ENCODE results near the gene CTNNA3.

The CTNNA3 gene

DNA sequence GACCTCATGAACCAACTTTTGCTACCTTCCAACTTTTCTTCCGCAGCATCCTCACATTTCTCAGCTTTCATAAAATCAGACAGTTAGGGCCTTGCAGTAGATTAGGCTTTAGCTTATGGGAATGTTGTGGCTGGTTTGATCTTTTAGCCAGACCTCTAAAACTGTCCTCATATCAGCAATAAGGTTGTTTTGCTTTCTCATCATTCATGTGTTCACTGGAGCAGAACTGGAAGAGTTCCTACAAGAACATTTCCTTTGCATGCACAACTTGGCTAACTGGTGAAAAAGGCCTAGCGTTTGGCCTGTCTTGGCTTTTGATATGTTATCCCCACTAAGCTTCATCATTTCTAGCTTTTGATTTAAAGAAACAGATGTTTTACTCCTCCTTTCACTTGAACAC lies 900.1 kb downstream of the CTNNA3 start:
- DNase-seq: no peak

DNA sequence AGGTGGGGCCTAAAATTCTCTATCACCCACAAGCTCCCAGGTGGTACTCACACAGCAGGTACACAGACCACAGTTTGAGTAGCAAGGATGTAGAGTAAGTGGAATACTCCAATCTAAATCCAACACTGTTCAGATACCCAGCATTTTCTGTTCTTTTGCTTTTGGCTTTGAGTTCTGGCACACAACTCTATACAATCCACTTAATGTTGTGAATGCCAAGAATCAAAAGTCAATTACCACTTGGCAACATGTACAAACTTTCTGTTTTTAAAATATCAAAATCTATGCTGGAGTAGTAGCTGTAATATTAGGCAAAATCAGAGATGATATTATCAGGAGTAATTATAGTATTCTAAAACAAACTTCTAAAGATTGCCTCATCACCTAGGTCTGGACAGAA lies 903.6 kb downstream of the CTNNA3 start:
- no peak for DNase-seq

DNA sequence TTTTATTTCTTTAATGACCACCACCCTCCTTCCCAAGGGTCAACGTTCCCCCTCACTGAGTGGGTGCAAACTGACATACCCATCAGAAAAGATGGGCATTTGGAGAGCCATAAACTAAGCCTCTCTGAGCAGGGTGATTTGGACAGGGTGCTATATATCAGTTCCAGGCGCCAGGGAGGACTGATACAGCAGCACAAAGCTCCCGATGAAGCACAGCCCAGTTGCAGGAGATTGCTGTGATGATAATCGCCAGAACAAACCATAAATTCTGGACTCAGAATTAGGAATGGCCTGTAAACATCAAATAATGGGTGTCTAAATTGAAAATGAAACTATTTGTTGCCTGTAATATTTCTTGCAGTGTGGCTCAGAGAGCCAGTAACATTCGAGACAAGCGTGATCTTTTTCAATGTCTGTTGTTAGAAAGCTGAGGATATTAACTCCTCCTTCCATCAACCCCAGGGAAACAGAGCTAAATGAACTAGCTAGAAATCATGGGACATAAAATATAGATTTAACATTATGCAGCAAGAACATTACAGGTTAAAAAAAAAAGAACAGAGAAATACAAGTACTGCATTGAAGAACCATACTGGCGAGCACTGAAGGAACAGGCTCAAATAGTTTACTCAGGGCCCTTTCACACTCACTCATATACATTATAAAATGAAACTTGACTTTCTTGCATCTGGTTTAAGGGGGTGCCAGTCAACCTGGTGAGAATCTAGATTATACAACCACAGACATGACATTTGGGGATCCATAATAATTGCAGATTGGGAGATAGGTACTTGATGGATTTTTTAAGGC lies 907.6 kb downstream of the CTNNA3 start:
- no peak for DNase-seq

DNA sequence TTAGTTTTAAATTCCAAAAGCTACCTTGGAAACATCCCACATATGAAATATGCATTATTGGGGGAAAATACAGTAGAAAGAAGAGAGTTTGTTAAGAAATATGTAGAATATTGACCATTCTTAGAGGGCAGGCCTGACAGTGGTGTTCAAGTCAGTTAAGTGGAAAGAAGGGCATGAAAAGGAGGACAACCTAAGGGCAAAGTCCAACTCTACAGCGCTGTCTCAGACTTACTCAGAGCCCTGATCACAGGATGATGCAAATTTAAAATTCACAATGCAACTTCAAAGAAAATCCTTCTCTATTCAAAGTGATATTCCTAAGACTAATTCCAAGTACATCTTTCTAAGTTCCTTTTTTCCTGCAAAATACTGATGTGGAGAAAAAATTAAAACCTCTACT lies 909.3 kb downstream of the CTNNA3 start:
- no peak for DNase-seq

DNA sequence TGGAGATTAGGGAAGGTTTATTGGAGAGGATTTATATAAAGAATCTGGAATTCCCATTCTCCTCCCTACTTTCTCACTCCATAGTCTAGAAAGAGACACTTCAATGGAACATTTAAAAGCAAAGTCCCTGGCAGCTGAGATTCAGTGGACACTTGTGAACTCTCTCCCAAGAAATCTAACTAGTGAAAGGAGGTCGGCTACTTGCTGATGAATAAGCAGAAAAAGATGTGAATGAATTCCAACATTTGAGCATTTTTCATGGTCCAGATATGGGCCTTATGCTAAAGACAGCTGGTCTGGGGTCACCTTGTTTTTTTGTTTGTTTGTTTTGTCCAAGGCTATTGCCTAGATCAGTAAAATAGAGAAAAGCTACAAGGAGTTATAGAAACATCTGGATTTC lies 911.2 kb downstream of the CTNNA3 start:
- DNase-seq: no peak

DNA sequence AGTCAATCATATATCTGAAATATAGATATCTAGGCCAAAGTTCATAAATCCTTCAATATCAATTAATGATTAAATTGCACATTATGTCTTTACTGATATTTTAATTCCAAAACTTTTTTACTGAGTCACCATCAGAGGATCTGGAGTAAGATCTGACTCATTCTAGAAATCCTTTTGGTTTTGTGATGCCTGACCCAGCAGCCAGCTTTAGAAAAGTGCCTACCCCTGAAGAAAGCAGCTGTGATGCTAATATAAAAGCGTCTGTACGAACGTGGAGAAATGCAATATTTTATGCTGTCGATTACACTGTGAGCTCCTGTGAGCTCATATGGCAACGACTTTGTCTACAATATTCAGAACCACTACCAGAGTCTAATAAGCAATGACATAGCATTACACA lies 912.7 kb downstream of the CTNNA3 start:
- no peak for DNase-seq

DNA sequence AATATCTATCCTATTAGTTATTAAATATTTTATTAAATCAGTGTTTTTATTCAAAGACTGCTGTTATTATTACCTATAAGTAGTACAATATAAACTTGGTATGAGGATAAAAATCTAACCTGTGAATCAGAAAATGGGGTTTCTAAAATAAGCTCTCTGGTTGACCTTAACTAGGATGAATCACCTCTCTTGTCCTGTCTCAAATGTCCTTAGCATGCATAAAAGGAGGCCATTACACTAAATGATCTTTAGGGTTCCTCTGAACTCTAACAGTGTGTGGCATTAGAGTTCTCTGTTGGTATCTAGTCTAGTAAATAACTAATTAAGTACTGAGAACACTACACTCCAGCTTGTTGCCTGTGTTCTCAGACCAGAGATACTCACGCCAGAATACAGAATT lies 913.2 kb downstream of the CTNNA3 start:
- DNase-seq: no peak

DNA sequence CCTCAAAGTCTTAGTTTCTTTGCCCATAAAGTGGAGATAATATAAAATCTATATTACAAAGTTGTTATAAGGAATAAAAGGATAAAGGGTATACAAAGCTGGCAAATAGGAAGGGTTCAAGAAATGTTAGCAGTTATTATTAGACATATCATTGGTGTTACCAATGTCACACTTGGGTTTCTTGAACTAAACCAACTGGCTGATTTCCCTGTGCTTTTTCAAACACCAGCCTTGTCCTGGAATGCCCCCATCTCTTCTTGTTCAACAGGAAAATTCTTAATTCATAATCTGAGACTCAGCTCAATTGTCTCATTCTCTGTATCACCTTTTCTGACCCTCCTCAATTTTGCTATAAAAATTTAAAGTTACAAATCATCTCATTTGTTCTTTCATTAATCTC lies 913.9 kb downstream of the CTNNA3 start:
- DNase-seq: no peak

DNA sequence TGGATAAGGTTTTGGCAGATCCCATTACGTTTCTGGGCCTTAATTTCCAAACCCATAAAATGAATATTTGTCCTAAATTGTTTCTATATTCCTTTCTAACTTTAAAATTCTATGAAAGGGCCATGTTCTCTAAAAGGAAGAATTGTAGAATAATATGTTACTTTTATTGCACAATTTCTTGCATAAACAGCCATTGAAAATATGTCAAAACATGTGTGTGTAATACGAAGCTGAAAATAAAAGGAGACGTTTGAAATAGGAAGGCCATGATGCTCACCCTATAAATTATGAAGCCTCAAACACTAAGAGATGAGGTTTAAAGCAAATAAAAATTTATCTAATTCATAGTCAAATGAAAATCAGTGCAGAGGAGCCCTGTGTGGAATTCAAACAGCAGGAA lies 915.2 kb downstream of the CTNNA3 start:
- no peak for DNase-seq

DNA sequence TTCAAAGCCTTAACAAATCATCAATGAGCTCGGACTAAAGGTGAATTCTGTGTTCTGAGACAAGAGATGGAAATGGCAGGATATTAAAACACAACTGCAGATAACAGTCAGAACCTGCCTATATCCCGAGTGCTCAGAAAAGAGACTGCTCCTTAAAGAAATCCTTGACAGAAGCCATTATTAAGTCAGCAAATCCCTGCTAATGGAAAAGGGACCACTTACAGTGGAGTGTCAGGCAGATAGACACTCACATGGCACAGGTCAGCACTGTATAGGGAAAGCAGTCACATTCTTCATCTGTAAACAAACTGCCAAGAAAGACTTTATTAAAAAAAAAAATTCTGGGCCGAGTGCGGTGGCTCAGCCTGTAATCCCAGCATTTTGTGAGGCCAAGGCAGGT lies 917.6 kb downstream of the CTNNA3 start:
- no peak for DNase-seq

DNA sequence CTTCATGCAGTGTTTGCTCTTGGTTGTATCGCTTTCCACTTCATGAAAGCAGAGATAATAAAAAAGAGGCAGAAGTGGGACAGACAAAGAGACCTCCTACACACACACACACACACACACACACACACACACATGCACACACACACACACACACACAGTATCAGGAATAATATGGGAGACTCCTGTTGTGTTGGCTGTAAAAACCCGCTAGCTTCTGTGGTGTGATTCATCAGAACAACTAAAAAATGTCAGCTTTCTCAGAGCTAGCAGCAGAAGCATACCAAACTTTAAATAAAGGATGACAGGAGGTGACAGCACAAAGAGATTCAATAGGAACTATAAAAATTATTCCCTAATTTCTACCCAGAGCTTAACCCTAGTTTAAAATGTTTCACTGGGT lies 918.3 kb downstream of the CTNNA3 start:
- no peak for DNase-seq

DNA sequence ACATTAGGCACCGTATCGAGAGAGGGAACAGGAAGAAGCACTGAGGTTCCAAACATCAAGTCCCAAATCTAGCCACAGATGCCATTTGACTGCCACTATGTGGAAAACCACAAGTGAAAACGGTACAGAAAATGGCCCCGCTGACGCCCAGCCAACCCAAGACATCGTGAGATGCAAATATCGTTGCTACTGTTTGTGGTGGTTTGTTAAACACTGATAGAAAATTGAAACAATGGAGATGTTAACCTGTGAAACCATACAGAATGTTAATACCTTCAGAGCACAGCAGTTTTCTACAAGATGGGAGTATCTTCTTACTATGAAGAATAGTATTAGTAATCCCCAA lies 922.5 kb downstream of the CTNNA3 start:
- DNase-seq: no peak

DNA sequence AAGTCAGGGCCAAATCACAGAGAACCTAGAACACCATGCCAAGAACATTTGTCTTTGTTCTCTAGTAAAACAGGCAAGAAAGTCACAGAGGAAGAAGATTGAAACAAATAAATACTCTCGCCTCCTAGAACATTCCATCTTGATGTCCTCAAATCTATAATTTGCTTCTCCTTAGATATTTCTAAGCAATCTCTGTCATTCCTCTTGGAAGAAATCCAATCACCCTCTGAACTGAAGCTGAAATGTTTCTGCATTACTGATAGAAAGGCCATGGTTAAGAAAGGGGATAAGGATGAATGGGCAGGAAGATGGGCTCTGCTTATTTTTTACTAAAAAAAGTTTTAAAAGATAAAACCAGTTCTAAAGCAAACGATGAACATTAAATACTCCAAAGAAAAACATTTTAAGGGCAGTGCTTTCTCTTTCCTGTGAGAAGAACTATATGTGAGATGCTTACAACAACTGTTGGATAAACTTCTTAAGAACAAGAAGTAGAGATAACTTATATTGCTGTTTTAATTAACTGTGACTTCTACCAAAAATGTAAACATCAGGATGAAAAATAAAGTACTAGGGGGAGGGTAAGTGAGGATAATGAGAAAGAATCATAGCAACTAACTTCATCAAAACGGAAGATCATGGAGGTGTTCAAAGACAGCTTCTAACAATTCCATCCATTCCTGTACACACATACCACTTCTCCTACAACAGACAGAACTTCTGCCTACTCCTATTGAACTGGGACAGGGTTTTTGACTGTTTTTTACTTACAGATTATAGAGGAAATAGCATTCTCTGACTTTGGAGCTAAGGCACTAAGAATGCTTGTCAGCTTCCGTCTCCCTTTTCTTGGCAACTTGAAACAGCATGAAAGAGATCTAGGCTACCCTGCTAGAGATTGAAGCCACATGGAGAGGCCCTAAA lies 923.2 kb downstream of the CTNNA3 start:
- DNase-seq: no peak

DNA sequence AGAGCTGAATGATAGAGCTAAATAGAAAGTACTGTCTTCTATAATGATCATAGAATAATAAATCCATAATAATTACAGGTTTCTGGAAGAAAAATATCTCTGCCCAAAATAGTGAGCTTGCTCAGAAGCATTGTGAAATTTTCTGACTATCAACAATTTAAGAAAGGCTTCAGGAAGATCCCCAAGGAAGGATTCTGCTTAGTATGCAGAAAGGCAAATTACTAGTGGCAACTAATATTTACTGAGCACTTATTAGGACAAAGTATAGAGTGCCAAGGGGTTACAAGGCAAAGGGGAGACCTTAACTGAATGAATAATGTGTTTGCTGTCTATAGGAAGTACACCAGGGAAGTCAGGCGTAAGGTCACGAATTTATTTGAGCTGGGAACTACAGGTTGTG lies 928.3 kb downstream of the CTNNA3 start:
- DNase-seq: no peak

DNA sequence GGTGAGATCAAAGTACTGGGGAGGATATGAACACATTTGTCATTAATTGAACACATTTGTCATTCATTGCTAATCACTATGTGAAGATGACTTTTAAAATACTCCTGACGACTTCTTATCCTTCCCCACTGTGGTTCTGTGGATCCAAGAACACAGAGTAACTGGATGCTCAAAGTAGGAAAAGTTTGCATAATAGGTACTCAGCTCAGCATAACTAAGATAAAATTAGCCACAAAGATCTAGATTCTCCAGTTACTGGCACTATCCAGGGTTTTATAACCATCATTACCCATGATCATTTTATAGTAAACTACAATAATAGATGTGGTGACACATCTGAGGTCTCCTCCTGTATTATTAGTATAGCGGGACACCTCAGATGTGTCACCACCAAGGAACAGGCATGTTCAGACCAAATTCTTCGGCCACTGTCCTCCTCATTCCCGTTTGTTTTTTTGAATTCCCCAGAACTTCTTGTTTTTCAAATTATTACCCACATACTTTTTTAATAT lies 933.7 kb downstream of the CTNNA3 start:
- no peak for DNase-seq

DNA sequence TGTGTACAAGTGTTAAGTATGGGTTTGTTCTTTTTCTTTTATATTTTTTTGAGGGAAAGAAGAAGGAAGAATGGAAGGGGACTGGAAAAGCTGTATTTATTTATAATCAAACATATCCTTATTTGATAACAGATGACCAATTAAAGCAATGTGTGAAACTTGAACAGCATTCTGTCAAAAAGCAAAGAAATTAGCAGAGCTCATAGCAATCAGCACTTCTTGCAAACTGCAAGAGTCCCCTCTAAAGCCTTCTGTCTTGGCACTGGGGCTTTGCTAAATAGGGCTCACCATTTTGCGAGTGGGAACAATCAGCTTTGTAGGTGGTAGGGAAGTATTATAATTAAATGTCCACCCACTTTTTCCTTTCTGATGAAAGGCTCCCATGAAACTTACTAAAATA lies 935.1 kb downstream of the CTNNA3 start:
- no peak for DNase-seq

DNA sequence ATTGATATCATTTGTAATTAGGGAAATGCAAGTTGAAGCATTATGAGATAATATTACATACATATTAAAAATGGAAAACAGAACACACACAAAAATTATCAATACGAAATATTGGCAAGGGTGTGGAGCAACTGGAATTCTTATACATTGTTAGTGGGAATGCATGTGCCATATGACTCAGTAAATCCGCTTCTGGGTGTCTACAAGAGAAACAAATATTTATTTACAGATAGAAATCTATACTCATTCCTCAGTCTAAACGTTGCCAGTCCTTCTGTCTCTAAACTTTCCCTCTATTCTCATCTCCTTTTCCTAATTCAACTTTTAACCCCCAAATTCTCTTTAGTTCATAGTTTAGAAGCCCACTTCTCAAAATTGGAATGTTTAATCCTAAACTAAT lies 940.5 kb downstream of the CTNNA3 start:
- no peak for DNase-seq

DNA sequence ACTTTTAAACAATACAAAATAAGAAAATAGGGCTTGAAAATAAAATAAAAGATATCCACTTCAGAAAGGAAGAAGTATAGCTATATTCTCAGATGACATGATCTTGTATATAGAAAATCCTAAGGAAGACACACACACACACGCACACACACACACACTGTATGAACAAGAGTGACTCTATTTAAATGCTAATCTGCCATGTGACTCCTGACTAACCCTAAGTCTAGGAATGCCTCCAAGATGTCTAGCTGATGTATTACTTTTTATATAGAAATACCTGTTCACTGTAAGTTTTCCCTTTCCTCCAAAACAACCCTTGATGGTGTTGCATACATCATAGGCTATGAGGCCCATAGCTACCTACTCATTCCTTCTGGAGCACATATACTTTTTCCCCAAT lies 943.3 kb downstream of the CTNNA3 start:
- DNase-seq: no peak

DNA sequence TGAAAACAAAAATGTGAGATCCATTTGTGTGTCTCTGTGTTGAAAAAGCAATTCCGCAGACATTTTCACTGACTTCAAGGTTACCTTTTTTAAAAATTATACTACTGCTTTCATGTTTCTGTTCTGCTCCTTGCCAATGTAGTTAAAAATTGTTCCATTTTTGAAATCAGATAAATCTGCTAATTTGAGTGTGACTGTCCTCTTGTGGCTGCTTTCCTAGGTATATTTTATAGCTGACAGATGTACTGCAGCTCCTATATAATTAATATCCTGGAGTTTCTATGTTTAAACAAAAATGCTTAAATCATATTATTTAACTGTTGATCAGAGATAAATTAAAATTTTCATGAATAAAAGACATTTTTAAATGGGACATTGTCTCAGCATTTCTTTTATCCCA lies 947.8 kb downstream of the CTNNA3 start:
- no peak for DNase-seq

DNA sequence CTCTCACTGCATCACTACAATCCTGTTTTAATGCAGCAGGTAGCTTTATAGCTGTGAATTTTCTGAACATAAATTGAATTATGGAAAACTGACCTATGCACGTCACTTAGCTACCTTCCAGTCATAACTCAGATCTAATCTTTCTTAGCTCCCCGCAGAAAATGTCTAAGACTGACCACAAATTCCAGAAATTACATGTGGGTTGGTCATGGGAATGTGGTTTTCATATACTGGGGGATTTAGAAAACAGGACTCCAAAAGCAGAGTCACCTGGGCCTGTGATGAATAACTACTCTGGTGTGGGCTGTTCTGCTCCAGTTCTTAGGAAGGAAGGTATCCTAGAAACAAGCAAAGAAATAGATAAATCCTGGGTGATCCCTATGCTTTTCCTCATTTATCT lies 948.5 kb downstream of the CTNNA3 start:
- DNase-seq: no peak

DNA sequence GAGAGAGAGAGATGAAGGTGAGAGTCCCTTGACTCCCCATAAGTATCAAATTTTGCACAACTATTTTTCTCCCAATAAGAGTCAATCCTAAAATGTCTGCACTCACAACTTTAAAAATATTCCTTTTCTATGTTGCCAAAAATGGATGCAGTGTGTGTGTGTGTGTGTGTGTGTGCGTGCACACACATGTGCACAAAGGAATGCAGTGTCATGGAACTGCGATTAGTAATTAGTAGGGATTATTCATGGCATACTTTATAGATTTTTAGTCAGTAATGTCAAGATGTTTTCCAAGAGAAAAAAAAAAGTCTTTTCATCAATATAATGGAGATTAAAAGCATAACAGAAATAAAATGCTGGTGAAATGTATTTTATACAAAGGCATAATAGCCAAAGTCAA lies 949.3 kb downstream of the CTNNA3 start:
- no peak for DNase-seq

DNA sequence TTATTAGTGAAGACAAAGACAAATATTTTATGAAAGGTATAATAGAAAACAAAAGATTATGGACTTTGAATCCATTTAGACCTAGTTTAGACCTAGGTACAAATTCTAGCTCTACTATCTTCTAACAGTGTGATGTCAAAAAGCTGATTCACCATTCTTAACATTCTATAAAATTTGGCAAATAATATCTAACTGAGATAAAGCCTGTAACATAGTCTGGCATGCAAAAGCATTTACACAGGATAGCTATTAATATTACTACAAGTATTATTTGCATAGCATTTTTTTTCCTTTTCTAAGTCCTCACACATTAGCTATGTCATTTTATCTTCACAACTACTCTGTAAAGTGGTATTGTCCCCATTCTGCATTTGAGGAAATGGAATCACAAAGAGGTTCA lies 949.7 kb downstream of the CTNNA3 start:
- no peak for DNase-seq

DNA sequence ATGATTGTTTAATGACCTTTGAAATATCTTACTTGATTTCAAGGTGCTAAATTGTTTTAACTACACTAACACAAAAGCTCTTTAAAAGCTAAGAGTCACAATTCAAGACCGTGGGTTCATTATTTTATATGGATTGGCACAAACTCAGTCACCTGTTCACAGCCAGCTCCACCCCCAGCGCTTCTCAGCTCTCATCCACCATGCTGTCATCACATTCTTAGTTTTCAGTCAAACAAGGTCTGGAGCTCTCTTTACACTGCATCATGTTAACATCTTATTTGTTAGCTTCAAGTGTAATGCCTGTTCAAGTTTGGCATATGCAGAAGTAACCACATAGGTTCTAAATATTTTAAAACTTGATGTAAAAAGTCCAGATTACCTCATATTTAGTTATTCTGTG lies 951.1 kb downstream of the CTNNA3 start:
- no peak for DNase-seq

DNA sequence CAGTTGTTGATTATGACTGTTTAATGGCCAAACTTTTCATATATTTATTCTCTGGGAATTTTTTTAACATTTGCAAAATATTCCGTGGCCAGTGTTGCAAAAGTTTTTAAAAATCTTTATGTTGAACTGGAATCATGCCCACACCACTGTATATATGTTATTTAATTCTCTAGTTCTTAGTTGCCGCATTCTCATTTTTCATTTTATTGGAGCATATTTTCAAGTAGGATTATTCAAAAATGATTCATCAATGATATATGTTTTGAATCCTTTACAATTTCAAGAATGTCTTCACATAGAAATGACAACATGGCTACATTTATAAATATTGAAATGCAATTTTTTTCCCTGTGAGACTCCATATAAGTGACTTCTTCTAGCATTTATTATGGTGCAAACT lies 958.8 kb downstream of the CTNNA3 start:
- no peak for DNase-seq
